ENCODE measurements around the gene ROMO1.
"Not testable (repeated sequence)": the region's sequence is repeated elsewhere in the genome, so short reads cannot be mapped to it uniquely, and the experiment has no call there.

Gene ROMO1

DNA sequence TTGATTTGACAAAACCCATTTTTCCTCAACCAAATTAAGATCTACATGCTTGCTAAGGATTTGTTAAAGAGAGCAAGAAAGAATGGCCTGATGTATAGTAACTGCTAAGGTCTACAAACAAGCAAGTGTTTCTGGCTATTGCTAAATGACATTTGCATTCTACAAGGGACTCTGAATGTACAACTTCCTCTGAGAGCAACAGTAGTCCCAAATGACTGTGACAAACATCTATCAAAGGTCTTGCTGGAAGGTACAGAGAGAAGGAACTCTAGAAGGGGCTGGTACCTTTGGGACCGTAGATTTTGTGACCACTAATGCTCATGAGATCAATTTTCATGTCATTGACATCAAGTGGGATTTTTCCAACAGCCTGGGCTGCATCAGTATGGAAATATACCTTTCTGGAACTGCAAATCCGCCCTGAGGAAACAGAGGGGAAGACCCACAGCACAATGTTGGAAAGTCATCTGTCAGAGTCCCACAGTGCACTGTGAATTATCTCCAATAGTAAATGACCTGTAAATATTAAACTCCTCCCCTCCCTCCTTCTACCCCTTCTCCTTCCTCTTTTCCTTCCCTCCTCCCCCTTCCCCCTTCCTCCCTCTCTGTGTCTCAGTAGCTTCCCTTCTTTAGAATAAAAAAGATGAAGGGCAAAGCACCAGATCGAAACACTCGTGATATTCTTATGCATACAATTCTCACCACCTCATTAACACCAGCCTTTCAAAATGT, 18.6 kb upstream of the ROMO1 start:
- no peak for DNase-seq (ENCODE audit: low read depth in 2 of 3, low spot score in 2 of 3)

DNA sequence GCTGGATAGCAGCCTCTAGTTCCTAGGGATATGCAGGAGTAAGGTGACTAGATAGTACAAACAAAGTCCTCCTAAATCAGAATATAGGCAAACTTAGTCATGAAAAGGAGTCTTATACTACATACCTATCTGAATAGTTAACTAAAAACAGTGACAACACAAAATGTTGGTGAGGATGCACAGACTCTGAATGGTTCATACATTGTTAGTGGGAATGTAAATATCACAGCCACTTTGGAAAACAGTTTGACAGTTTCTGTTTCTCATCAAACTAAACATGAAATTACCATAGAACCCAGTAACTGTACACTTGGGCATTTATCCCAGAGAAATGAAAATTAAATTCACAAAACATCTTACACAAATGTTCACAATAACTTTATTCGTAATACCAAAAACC, 17.2 kb upstream of the ROMO1 start:
- no peak for DNase-seq (ENCODE audit: low read depth in 2 of 3, low spot score in 2 of 3)

DNA sequence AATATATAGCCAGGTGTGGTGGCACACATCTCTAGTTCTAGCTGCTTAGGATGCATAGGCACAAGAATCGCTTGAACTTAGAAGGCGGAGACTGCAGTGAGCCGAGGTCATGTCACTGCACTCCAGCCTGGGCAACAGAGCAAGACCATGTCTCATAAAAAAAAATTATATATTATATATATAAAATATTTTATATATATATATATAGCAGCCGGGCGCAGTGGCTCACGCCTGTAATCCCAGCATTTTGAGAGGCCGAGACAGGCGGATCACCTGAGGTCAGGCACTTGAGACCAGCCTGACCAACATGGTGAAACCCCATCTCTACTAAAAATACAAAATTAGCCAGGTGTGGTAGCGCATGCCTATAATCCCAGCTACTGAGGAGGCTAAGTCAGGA, 13.8 kb upstream of the ROMO1 start:
- not testable (repeated sequence) for DNase-seq (ENCODE audit: low read depth in 2 of 3, low spot score in 2 of 3)

DNA sequence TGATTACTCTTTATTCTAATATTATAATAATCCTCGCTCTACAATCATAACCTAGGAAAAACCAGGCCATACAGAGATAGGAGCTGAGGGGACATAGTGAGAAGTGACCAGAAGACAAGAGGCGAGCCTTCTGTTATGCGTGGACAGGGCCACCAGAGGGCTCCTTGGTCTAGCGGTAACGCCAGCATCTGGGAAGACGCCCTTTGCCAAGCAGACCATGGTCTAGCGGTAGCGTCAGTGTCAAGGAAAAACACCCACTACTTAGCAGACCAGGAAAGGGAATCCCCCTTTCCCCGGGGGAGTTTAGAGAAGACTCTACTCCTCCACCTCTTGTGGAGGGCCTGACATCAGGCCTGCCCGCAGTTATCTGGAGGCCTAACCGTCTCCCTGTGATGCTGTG, 12.3 kb upstream of the ROMO1 start:
- DNase-seq (ENCODE audit: low read depth in 2 of 3, low spot score in 2 of 3), result not testable (repeated sequence)

DNA sequence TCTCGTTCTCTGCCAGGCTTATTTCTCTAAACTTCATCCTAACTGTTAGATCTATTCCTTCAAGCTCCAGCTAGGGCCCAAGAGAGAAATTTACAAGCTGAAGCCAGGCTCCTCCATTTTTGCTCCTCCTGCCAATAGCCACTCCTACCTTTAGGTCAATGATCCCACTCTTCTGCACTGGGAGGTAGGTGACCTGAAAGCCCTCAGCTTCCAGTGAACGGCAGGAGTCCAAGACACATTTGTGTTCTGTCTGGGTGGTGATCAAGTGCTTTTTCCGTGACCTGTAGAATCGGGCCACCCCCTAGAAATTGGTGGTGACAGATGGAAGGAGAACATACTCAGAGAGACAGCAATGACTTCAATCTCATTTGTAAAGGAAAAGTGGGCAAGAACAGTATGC, 8.9 kb upstream of the ROMO1 start:
- DNase-seq (ENCODE audit: low read depth in 2 of 3, low spot score in 2 of 3), result no peak

DNA sequence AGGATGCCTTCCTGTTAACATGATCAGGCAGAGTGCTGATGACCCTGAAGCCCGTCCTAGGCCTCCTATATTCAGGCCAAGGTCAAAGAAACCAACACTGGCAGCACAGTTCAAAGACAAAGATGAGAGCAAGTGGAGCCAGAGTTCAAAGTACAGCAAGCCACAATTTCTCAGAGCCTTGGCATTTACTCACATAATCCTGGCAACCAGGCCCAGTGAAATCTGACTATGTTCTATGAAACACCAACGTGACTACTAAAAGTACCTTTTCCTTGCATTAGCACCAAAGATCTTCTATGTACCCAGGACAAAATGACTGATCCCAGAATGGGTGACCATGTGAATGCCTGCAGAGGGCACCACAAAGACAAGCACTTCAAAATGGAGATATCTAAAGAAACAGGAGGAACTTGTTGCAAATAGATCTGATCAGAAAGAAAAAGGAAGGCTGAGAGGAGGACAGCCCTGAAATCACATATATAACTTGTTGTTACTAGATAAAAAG, 3.9 kb upstream of the ROMO1 start:
- DNase-seq (ENCODE audit: low read depth in 2 of 3, low spot score in 2 of 3), result no peak

DNA sequence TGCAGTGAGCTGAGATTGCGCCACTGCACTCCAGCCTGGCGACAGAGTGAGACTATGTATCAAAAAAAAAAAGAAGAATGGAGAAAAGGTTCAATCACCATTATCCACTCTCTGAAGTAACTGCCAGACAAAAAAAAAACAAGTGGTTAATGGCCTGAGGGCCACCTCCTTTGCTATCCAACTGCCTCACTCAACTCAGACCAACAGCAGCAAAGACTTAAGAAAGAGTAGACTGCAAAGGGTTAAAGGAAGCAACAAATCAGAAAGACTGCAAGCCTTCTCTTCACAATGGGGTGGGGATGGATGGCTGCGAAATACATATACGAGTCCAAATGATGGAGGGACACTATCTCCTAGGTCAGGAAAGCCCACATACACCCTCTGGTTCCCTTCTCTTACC, 3.2 kb upstream of the ROMO1 start:
- no peak for DNase-seq (ENCODE audit: low read depth in 2 of 3, low spot score in 2 of 3)

DNA sequence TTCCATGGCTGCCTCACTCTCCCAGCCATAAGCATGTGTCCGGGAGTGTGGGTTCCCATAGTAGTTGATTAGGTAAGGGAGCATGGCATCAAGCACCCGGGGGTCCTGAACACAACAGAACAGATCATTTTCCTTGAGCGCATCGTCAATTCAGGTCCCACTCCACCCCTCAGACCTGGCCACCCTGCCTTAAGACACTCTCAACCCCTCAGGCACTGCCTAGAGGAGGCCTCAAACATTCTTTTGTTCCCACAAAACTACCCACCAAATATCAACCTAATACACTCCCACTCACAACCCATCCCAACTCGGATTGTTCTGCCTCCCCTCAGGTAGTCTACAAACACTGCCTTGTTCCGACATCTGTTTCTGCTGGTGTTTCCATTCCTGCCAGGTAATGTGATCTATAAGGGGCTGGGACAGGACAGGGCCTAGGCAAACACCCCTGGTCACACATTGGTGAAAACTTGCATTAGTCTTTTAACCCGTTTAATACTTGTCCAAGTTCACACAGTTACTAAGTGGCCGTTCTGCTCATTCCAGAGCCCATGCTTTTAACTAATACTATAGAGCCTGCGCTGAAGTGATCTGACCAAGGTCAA, 1.4 kb upstream of the ROMO1 start:
- DNase-seq (ENCODE audit: low read depth in 2 of 3, low spot score in 2 of 3), result no peak

DNA sequence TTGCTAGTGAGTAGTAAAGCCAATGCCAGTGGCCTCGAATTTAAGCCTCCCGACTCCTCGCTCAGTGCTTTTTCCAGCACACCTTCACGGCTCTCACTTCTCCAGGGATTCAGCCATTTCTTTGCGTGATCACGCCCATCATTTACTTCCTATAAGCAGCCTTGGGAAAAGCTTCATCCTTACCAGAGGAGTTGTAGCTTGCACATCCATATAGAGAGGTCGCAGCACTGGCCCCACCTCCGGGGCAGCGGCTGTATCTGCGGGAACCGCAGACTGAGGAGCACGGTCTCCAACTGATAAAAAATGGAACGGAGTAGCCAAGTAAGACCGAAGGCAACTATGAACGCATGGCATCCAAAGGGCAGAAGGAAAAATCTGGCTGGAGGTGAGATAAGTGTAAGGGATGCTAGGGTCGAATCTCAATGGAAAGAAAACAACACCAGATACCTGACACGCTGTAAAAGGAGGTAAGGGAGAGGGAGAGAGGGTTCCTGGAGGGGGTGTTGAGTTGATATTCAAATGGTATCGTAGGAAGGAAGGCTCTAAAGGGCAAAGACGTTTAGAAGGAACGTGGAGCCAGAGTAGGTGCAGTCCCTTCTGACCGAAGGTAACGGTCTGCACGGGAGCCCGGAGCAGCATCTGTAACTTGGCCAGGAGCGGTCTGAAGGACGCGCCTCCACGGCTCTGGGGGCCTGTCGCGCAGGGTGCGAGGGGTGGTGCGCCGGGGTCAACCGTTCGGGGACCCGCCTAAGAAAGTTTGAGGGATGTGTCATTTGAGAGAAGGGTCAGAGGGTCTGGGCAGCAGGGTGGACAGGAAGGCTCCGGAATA, 693 bp upstream of the ROMO1 start:
- no peak for DNase-seq (ENCODE audit: low read depth in 2 of 3, low spot score in 2 of 3)

DNA sequence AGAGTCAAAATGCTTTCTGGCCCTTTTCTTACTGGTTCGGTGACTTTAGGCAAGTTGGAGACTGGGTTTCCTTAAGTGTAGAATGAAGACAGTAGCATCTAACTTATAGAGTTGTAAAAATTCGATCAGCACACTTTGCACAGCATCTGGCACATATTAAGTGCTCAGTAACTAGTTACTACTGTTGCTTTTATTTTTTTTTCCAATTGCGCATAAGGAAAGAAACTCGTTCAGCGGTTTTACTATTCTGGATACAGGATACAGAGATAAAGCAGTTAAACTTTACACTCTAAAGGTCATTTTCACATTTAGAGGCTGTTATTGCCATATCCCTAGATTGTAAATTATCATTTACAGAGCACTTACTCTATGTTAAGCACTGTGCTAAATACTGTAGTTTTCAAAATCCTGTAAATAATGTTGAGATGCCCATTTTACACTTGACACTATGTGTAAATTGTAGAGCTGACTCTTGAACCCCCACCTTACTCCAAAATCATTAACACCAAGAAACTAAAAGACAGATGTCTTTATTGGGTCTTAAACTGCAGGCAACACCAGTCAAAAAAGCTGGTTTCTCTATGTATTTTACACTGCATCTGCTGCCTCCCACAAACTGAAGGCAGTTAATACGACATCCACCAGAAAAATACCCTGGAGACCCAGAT, 886 bp downstream of the ROMO1 start:
- DNase-seq (ENCODE audit: low read depth in 2 of 3, low spot score in 2 of 3), result no peak

DNA sequence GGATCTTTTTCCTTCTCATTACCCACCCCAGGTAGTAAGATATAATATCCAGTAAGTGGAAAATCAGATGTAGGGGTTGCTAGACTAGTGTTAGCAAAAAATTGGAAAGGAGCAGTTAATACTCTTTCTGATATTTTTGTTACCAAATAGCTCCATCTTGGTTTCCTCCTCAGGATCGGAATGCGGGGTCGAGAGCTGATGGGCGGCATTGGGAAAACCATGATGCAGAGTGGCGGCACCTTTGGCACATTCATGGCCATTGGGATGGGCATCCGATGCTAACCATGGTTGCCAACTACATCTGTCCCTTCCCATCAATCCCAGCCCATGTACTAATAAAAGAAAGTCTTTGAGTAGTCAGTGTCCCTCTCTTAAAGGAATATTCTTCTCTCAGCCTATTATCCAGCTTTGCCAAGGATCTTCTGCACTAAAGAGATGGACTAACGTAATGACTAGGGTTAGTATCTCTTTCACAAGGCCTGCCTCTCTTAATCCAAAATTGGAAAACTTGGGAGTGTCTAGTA, 1.5 kb downstream of the ROMO1 start:
- DNase-seq (ENCODE audit: low read depth in 2 of 3, low spot score in 2 of 3), result no peak

DNA sequence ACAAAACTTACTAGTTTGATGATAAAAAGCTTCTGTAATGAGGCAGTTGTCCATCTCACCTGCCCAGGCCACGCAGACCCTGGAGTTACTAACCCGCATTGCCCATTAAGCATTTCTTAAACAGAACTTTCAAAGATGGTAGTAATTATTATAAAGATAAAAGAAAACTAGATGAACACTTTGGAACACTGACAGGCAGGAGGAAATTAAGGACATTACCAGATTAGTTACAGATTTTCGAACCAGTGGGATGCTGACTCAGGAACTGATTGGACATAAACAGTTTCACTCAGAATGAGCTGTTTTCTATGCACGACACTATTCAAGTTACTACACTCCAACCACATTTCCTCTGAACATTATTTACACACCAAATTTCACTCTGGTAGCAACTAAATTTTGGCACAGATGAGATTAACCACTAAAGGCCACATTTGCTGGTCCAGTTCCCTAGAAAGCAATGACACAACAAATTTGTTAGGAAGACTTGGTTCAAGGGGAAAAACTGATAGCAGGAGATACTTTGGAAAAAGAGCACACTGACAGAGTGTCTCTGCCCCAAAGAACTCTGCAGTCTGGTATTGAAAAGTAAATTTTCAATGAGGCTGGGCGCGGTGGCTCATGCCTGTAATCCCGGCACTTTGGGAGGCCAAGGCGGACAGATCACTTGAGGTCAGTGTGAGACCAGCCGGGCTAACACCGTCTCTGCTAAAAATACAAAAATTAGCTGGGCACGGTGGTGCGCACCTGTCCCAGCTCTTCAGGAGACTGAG, 3.0 kb downstream of the ROMO1 start:
- no peak for DNase-seq (ENCODE audit: low read depth in 2 of 3, low spot score in 2 of 3)

DNA sequence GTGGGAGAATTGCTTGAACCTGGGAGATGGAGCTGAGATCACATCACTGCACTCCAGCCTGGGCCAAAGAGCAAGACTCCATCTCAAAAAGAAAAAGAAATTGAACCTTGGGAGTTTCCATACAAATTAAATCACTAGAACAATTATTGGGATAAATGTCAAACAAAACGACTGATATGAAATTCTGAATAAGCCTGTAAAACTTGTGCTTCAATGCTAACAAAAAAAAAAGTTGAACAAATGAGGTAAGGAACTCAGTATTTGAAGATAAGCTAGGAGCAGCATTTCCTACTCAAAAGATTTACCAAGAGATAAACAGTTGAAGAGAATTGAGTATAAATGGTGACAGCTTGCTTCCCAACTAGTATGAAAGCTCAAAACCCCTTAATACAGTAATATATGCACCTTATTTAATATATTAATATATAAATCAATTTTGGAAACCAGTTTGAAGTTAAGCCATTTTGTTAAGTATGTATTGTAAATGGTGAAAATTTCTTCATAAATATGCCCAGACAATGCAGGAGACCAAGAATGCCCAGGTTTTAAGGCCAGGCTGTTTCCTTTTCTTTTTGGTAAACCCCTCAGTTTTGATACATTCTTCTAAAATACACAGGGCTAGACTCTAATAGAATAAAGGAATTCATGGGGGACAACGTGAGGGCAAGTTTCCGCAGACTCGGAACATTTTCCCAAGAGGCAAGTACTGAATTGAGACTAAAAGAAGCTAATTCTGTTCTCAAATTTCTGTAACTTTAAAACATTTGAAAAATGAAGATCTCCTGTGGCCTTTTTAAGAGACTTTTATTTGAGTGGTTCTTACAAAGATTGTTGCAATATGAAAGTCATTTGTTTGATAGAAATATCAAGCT, 3.9 kb downstream of the ROMO1 start:
- DNase-seq (ENCODE audit: low read depth in 2 of 3, low spot score in 2 of 3), result no peak

DNA sequence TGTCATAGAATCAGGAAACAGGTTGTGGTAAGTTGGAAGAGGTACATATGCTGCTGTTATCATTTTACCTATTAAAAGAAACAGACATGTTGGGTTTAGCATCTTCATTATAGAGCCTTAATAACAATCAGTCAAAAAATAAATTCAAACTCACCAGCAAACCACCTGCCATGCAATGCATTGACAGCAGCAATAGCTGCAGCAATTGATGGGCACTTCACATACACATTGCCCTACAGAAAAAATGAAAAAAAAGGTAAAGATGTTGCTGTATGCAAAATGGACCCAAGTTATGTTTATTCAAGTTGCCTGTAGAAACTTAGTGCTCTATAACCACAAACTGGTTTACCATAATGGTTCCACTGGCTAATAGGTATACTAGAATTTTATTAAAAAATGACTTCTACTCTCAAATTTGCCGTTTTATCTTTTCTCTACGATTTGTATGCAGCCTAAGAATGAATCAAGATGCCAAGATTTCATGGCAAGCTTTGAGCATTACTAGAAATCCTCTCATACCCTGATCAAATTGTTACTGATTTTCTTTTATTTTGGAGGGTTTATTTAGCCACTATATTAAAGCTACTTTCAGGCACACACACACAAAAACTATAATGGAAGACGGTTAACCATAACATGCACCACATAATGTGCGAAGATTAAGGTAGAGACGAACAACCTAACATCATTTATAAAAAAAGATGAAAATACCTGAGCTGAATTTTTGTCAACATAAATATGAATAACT, 5.5 kb downstream of the ROMO1 start:
- DNase-seq (ENCODE audit: low read depth in 2 of 3, low spot score in 2 of 3), result no peak

DNA sequence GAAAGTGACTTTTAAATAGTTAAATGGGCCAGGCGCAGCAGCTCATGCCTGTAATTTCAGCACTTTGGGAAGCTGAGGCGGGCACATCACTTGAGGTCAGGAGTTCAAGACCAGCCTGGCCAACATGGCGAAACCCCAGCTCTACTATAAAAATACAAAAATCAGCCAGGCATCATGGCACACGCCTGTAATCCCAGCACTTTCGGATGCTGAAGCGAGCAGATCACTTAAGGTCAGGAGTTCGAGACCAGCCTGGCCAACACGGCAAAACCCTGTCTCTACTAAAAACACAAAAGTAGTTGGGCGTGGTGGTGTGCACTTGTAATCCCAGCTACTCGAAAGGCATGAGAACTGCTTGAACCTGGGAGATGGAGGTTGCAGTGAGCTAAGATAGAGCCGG, 6.7 kb downstream of the ROMO1 start:
- not testable (repeated sequence) for DNase-seq (ENCODE audit: low read depth in 2 of 3, low spot score in 2 of 3)

DNA sequence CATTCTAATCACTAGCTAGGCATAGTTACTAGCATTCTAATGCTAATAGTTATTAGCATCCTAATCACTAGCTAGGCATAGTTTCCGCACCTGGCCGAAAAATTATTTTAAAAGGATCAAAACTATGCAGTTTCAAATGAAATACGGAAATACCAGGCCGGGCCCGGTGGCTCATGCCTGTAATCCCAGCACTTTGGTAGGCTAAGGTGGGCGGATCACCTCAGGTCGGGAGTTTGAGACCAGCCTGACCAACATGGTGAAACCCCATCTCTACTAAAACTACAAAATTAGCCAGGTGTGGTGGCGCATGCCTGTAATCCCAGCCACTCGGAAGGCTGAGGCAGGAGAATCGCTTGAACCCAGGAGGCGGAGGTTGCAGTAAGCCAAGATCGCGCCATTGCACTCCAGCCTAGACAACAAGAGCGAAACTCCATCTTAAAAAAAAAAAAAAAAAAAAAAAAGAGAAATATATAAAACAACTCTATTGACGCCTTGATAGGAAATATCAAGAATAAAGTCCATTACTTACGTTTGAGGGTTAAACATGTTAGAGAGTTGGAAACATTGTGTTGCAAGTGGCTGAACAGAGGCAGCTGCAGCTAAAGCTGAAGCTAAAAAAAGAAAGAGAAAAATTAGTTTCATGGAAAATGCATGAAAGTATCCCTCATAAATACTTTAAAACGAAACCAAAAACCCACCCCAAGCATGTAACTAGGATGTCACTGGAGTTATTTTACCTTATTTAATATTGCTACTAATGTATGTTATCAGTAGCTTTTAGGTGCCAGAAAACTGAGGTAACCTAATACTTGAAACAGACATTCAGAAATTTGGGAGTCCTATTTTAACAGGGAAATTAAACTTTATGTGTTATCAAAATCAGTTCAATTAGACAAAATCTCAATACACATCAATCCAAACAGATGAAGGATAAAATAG, 7.7 kb downstream of the ROMO1 start:
- not testable (repeated sequence) for DNase-seq (ENCODE audit: low read depth in 2 of 3, low spot score in 2 of 3)

DNA sequence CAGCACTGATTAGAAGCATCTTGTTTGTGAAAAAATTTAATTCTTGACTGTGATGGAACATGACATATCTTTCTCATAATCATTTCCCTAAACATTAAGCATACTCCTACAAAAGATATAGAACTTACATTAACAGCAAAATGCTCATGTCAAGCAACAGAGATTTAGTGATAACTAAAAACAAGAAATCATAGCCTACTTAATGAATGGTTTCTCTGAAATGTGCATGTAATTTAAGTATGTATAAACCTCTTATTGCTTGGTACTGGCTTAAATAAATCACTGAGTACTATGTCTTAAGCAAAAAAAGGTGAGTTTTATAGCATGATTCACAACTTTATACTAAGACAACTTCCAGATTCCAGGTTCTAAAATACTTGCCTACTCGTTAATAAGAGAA, 9.3 kb downstream of the ROMO1 start:
- DNase-seq (ENCODE audit: low read depth in 2 of 3, low spot score in 2 of 3), result no peak

DNA sequence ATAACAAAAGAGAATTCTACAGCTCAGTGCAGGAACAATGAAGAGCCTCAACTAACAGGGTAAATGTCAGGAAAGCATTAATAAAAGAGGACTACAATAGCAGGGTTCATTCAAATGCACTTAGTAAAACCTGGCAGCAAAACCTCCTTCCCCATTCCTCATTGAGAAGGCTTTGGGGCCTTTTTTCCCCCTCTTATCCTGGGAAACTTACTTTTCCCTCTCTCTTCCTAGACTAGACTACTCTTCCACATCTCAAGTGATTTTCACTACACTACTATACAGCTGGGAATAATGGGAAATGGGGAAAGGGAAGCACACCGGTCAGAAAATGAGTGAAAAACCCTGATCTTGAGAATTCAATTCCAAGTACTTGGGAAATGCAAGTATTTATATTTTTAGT, 10.1 kb downstream of the ROMO1 start:
- no peak for DNase-seq (ENCODE audit: low read depth in 2 of 3, low spot score in 2 of 3)
